HG03025 (cell line): ENCODE measurements around the gene DPCD.
"Not testable (repeated sequence)": the region's sequence is repeated elsewhere in the genome, so short reads cannot be mapped to it uniquely, and the experiment has no call there.

Source experiments
- ATAC-seq: cut with Tn5 transposase; IDR thresholded peaks from one replicate; pipeline ENCODE4 v1.9.1; 2021; ENCODE audit warnings: mild to moderate bottlenecking, moderate library complexity; ENCODE audit not compliant: unreplicated experiment, low FRiP score

The DPCD gene

GRCh38 chr10:101616415-101617101 is 28.4 kb downstream of the DPCD start:
- no peak for ATAC-seq

- ATAC-seq = no peak
Measured at GRCh38 chr10:101617102-101617823, 29.1 kb downstream of the DPCD start.

- no peak for ATAC-seq
Measured at GRCh38 chr10:101617824-101618568, 29.9 kb downstream of the DPCD start.

GRCh38 chr10:101618871-101619270 is 30.8 kb downstream of the DPCD start:
- no peak for ATAC-seq

- ATAC-seq = no peak
Measured at GRCh38 chr10:101619983-101620382, 31.9 kb downstream of the DPCD start.

GRCh38 chr10:101623528-101623927 is 35.4 kb downstream of the DPCD start:
- no peak for ATAC-seq

- no peak for ATAC-seq
Measured at GRCh38 chr10:101624526-101625102, 36.5 kb downstream of the DPCD start.

- ATAC-seq = no peak
Measured at GRCh38 chr10:101625821-101626412, 37.8 kb downstream of the DPCD start.

GRCh38 chr10:101629837-101630632 is 41.9 kb downstream of the DPCD start:
- ATAC-seq = no peak

- ATAC-seq = no peak
Measured at GRCh38 chr10:101630633-101630920, 42.5 kb downstream of the DPCD start.

- ATAC-seq = no peak
Measured at GRCh38 chr10:101631821-101632475, 43.8 kb downstream of the DPCD start.

- ATAC-seq = not testable (repeated sequence)
Measured at GRCh38 chr10:101633510-101633909, 45.4 kb downstream of the DPCD start.

GRCh38 chr10:101639141-101639900 is 51.2 kb downstream of the DPCD start:
- ATAC-seq = no peak

- no peak for ATAC-seq
Measured at GRCh38 chr10:101643546-101643945, 55.4 kb downstream of the DPCD start.

- ATAC-seq = no peak
Measured at GRCh38 chr10:101644002-101644401, 55.9 kb downstream of the DPCD start.

GRCh38 chr10:101645659-101646058 is 57.5 kb downstream of the DPCD start:
- ATAC-seq = no peak

- ATAC-seq = no peak
Measured at GRCh38 chr10:101646364-101646763, 58.2 kb downstream of the DPCD start.

- no peak for ATAC-seq
Measured at GRCh38 chr10:101647255-101647654, 59.1 kb downstream of the DPCD start.

- no peak for ATAC-seq
Measured at GRCh38 chr10:101649525-101650085, 61.5 kb downstream of the DPCD start.
